Measurements from ENCODE around the gene CEP192.

The CEP192 gene

DNA sequence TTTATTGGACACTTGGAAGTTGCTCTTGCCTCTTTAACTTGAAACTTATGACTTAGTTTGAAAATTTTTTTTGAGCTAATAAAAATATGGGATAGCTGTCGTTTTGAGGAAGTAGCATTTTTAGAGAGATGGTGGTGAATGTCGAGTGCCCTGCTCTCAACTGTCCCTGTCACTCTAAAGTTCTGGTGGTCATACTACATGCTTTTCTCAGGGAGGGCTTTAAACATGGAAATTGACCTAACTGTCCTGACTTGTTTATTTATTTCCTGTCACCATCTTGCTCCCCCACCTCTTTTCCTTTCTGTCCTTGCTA lies 16.0 kb downstream of the CEP192 start:
- no peak overlapping the region for H3K27ac ChIP-seq (ENCODE audit: low read length)
- H3K9me3 ChIP-seq (ENCODE audit: control insufficient read depth in 2 of 2, low read length in 2 of 2), result no peaks in the 10 kb centered on the region
- H3K9ac ChIP-seq (ENCODE audit: low read length in 2 of 2), result no peak overlapping the region
- no peaks in the 10 kb centered on the region for H3K27me3 ChIP-seq (ENCODE audit: control insufficient read depth in 1 of 2, insufficient read depth in 2 of 2, low read length in 2 of 2)
- peaks cover 2% of the 10 kb centered on the region for H3K4me1 ChIP-seq (ENCODE audit: control insufficient read depth, insufficient read depth, low read length)
- H3K4me3 ChIP-seq (ENCODE audit: low read length in 2 of 2), result no peak overlapping the region
- H3K36me3 ChIP-seq (ENCODE audit: control insufficient read depth in 2 of 2, insufficient read depth in 2 of 2, low read length in 2 of 2), result peaks cover 9 to 22% of the 10 kb centered on the region in 2 donors

DNA sequence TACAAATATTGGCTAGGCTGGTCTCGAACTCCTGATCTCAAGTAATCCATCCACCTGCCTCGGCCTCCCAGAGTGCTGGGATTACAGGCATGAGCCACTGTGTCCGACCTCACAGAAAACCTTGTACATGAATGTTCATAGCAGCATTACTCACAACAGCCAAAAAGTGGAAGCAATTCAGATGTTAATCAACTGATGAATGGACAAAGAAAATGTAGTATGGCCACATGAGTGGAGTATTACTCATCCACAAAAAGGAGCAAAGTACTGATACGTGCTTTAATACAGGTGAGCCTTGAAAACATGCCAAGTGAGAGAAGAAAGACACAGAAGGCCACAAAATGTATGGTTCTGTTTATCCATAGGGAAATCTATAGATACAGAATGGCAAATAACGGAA lies 20.6 kb downstream of the CEP192 start:
- Histone ChIP-seq H3K27ac (ENCODE audit: low read length) (no peak overlapping the region), H3K36me3 (ENCODE audit: control insufficient read depth in 2 of 2, insufficient read depth in 2 of 2, low read length in 2 of 2) (peaks cover 23 to 45% of the 10 kb centered on the region in 2 donors), H3K9me3 (ENCODE audit: control insufficient read depth in 2 of 2, low read length in 2 of 2) (no peaks in the 10 kb centered on the region), H3K9ac (ENCODE audit: low read length in 2 of 2) (no peak overlapping the region), H3K4me1 (ENCODE audit: control insufficient read depth, insufficient read depth, low read length) (peaks cover 1% of the 10 kb centered on the region), H3K27me3 (ENCODE audit: control insufficient read depth in 1 of 2, insufficient read depth in 2 of 2, low read length in 2 of 2) (no peaks in the 10 kb centered on the region), H3K4me3 (ENCODE audit: low read length in 2 of 2) (no peak overlapping the region)

DNA sequence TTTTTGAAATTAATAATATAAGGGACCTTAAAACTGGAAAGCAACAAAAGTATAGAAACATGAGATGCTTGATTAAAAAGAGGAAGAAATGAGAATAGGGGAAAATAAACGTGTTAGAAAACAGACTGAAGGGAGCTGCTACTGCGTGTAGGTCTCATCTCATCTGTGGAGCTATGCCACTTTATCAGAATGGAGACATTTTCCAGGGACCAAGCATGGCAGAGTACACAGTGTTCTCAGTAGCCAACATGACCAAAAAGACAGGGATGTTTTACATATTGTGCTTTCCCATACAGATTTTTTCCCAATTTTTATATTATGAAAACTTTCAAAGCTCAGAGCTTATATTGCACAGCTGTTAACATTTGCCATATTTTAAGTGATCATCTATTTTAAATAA lies 23.1 kb downstream of the CEP192 start:
- no peaks in the 10 kb centered on the region for H3K4me1 ChIP-seq (ENCODE audit: control insufficient read depth, insufficient read depth, low read length)
- H3K36me3 ChIP-seq (ENCODE audit: control insufficient read depth in 2 of 2, insufficient read depth in 2 of 2, low read length in 2 of 2), result peaks cover 24 to 43% of the 10 kb centered on the region in 2 donors

DNA sequence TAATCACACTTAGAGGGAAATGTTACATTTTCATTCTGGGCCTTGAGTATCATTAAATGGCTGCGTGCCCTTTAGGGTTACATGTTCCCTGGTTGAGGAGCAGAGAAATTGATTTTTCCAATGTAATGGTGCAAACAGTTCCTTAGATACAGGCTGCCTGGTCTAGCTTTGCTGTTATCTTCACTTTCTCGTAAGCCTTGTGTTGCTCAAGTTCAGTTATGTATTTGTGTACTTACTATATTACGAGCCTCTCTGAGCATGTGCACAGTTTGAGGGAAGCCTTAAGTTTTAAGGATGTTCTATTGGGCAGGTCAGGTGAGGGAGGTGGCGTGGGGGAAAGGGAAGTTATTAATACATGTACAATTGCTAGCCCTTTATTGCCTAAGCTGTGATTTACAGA lies 23.7 kb downstream of the CEP192 start:
- Histone ChIP-seq H3K4me1 (ENCODE audit: control insufficient read depth, insufficient read depth, low read length) (no peaks in the 10 kb centered on the region), H3K9ac (ENCODE audit: low read length in 2 of 2) (no peak overlapping the region), H3K9me3 (ENCODE audit: control insufficient read depth in 2 of 2, low read length in 2 of 2) (no peaks in the 10 kb centered on the region), H3K36me3 (ENCODE audit: control insufficient read depth in 2 of 2, insufficient read depth in 2 of 2, low read length in 2 of 2) (peaks cover 24 to 40% of the 10 kb centered on the region in 2 donors), H3K27ac (ENCODE audit: low read length) (no peak overlapping the region), H3K4me3 (ENCODE audit: low read length in 2 of 2) (no peak overlapping the region), H3K27me3 (ENCODE audit: control insufficient read depth in 1 of 2, insufficient read depth in 2 of 2, low read length in 2 of 2) (no peaks in the 10 kb centered on the region)

More for the DNA sequence above, 23.1 kb downstream of the CEP192 start:
- no peaks in the 10 kb centered on the region for H3K9me3 ChIP-seq (ENCODE audit: control insufficient read depth in 2 of 2, low read length in 2 of 2)
- H3K4me3 ChIP-seq (ENCODE audit: low read length in 2 of 2), result no peak overlapping the region
- no peak overlapping the region for H3K9ac ChIP-seq (ENCODE audit: low read length in 2 of 2)
- no peaks in the 10 kb centered on the region for H3K27me3 ChIP-seq (ENCODE audit: control insufficient read depth in 1 of 2, insufficient read depth in 2 of 2, low read length in 2 of 2)
- no peak overlapping the region for H3K27ac ChIP-seq (ENCODE audit: low read length)

DNA sequence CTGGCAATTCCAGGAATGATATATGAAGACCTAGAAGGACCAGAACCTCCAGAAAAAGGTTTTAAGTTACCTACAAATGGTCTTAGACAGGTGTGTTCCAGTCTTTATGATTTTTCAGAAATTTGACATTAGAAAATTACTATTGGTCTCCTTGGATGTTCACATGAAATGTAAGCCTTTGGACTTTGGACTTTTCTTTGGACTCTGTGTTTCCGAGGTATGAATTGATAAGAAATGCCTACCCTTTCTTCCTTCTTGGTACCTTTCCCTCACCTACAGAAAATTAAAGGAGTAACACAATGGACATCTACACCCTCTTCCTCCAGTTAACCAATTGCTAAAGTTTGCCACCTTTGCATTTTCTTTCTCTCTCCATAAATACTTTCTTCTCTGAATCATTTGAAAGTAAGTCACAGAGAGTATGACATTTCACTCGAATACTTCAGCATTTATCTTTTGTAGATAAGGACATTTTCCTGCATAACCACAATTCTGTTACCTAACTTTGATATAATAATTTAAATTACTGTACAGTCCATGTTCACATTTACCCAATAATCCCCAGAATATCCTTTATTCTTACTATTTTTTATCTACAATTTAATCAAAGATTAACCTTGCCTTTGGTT lies 26.2 kb downstream of the CEP192 start:
- H3K9me3 ChIP-seq (ENCODE audit: control insufficient read depth in 2 of 2, low read length in 2 of 2), result no peaks in the 10 kb centered on the region
- no peak overlapping the region for H3K27ac ChIP-seq (ENCODE audit: low read length)
- no peaks in the 10 kb centered on the region for H3K27me3 ChIP-seq (ENCODE audit: control insufficient read depth in 1 of 2, insufficient read depth in 2 of 2, low read length in 2 of 2)
- H3K36me3 ChIP-seq (ENCODE audit: control insufficient read depth in 2 of 2, insufficient read depth in 2 of 2, low read length in 2 of 2), result peaks cover 23 to 35% of the 10 kb centered on the region in 2 donors
- no peaks in the 10 kb centered on the region for H3K4me1 ChIP-seq (ENCODE audit: control insufficient read depth, insufficient read depth, low read length)
- H3K9ac ChIP-seq (ENCODE audit: low read length in 2 of 2), result no peak overlapping the region
- H3K4me3 ChIP-seq (ENCODE audit: low read length in 2 of 2), result no peak overlapping the region

DNA sequence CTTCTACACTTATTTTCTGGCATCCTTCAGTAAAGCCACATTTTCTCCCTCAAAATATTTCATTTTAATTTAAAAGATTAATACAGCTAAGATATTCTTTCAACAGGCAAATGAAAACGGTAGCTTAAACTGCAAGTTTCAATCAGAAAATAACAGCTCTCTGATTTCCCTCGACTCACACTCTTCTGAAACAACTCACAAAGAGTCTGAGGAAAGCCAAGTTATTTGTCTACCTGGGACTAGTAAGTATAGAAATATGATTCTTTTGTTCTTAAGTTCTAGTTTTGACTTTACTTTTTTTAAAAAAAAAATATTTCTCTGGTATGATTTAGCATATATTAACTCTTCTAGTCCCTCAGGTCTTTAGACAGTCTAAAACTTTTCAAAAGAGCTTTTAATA lies 27.2 kb downstream of the CEP192 start:
- Histone ChIP-seq H3K27ac (ENCODE audit: low read length) (no peak overlapping the region), H3K27me3 (ENCODE audit: control insufficient read depth in 1 of 2, insufficient read depth in 2 of 2, low read length in 2 of 2) (no peaks in the 10 kb centered on the region), H3K9ac (ENCODE audit: low read length in 2 of 2) (no peak overlapping the region), H3K4me1 (ENCODE audit: control insufficient read depth, insufficient read depth, low read length) (no peaks in the 10 kb centered on the region), H3K36me3 (ENCODE audit: control insufficient read depth in 2 of 2, insufficient read depth in 2 of 2, low read length in 2 of 2) (peaks cover 23 to 25% of the 10 kb centered on the region in 2 donors), H3K4me3 (ENCODE audit: low read length in 2 of 2) (no peak overlapping the region), H3K9me3 (ENCODE audit: control insufficient read depth in 2 of 2, low read length in 2 of 2) (no peaks in the 10 kb centered on the region)

DNA sequence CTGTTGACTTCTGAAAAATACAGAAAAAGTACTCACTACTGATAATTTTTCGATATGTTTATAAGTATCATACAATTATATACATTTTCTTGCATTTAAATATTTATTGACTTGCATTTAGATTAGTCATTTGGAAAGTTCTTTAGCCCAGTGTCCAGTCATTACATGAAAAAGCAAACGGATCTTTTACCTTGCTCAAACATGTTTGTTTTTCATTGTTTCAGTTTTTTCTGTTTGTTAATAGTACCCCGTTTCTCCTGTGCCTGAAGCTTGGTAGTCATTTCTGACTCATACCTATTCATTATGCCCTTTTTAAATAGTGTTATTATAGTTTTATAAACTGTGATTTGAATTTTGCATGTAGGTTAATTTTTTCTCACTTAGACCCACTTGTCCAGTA lies 28.1 kb downstream of the CEP192 start:
- H3K36me3 ChIP-seq (ENCODE audit: control insufficient read depth in 2 of 2, insufficient read depth in 2 of 2, low read length in 2 of 2), result peaks cover 23% of the 10 kb centered on the region in 2 donors
- no peaks in the 10 kb centered on the region for H3K27me3 ChIP-seq (ENCODE audit: control insufficient read depth in 1 of 2, insufficient read depth in 2 of 2, low read length in 2 of 2)
- H3K27ac ChIP-seq (ENCODE audit: low read length), result no peak overlapping the region
- H3K9me3 ChIP-seq (ENCODE audit: control insufficient read depth in 2 of 2, low read length in 2 of 2), result no peaks in the 10 kb centered on the region
- no peak overlapping the region for H3K4me3 ChIP-seq (ENCODE audit: low read length in 2 of 2)
- no peaks in the 10 kb centered on the region for H3K4me1 ChIP-seq (ENCODE audit: control insufficient read depth, insufficient read depth, low read length)
- H3K9ac ChIP-seq (ENCODE audit: low read length in 2 of 2), result no peak overlapping the region

DNA sequence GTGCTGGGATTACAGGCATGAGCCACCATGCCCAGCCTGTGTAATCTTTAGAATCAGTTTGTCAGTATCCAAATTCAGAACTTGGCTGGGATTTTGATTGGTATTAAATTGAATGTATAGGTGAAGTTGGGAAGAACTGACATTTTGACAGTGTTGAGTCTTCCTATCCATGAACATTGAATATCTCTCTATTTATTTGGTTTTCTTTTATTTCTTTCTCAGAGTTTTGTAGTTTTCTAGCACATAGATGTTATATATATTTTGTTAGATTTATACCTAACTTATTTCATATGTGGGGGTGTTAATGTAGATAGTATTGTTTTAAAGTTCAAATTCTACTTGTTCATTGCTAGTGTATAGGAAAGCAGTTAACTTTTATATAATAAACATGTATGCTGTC lies 31.5 kb downstream of the CEP192 start:
- H3K9ac ChIP-seq (ENCODE audit: low read length in 2 of 2), result no peak overlapping the region
- no peaks in the 10 kb centered on the region for H3K4me1 ChIP-seq (ENCODE audit: control insufficient read depth, insufficient read depth, low read length)
- no peaks in the 10 kb centered on the region for H3K9me3 ChIP-seq (ENCODE audit: control insufficient read depth in 2 of 2, low read length in 2 of 2)
- no peak overlapping the region for H3K27ac ChIP-seq (ENCODE audit: low read length)
- no peak overlapping the region for H3K4me3 ChIP-seq (ENCODE audit: low read length in 2 of 2)
- H3K27me3 ChIP-seq (ENCODE audit: control insufficient read depth in 1 of 2, insufficient read depth in 2 of 2, low read length in 2 of 2), result no peaks in the 10 kb centered on the region
- H3K36me3 ChIP-seq (ENCODE audit: control insufficient read depth in 2 of 2, insufficient read depth in 2 of 2, low read length in 2 of 2), result peaks cover 2 to 6% of the 10 kb centered on the region in 2 donors

DNA sequence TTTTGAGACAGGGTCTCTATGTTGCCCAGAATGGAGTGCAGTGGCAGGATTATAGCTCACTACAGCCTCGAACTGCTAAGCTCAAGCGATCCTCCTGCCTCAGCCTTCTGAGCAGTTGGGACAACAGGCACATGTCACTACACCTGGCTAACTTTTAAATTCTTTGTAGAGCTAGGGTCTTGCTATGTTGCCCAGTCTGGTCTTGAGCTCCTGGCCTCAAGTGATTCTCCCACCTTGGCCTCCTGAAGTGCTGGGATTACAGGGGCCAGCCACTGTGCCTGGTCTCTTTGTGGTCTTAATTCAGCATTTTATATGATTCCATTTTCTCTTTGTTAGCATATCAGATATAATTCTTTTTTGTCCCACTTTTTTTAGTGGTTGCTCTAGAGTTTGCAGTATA lies 34.1 kb downstream of the CEP192 start:
- Histone ChIP-seq H3K9ac (ENCODE audit: low read length in 2 of 2) (no peak overlapping the region), H3K27ac (ENCODE audit: low read length) (no peak overlapping the region), H3K36me3 (ENCODE audit: control insufficient read depth in 2 of 2, insufficient read depth in 2 of 2, low read length in 2 of 2) (peaks cover 0 to 8% of the 10 kb centered on the region in 2 donors), H3K27me3 (ENCODE audit: control insufficient read depth in 1 of 2, insufficient read depth in 2 of 2, low read length in 2 of 2) (no peaks in the 10 kb centered on the region), H3K9me3 (ENCODE audit: control insufficient read depth in 2 of 2, low read length in 2 of 2) (no peaks in the 10 kb centered on the region), H3K4me3 (ENCODE audit: low read length in 2 of 2) (no peak overlapping the region), H3K4me1 (ENCODE audit: control insufficient read depth, insufficient read depth, low read length) (no peaks in the 10 kb centered on the region)

DNA sequence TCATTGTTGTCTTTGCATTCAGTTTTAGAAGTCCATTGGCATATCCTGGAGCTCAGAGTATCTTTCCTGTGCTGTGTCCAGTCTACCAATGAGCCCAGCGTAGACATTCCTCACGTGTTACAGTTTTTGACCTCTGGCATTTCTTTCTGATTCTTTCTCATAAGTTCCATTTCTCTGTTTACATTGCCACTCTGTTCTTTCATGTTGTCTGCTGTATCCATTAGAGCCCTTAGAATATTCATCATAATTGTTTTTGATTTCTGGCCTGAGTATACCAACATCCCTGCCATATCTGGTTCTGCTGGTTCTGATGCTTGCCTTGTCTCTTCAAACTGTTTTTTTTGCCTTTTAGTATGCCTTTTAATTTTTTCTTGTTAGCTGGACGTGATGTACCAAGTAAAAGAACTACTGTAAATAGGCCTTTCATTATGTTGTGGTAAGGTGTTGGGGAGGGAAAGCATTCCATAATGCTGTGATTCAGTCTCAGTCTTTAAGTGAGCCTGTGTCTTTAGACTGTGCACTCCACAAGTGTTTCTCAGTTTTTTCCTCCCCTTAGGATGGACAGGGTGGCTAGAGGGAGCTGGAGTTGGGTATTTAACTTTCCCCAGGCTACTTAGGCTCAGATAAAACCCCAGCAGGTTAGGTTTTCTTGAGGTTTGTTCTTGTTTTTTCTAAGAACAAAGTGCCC lies 35.6 kb downstream of the CEP192 start:
- Histone ChIP-seq H3K27me3 (ENCODE audit: control insufficient read depth in 1 of 2, insufficient read depth in 2 of 2, low read length in 2 of 2) (no peaks in the 10 kb centered on the region), H3K4me3 (ENCODE audit: low read length in 2 of 2) (no peak overlapping the region), H3K4me1 (ENCODE audit: control insufficient read depth, insufficient read depth, low read length) (no peaks in the 10 kb centered on the region), H3K9ac (ENCODE audit: low read length in 2 of 2) (no peak overlapping the region), H3K27ac (ENCODE audit: low read length) (no peak overlapping the region), H3K9me3 (ENCODE audit: control insufficient read depth in 2 of 2, low read length in 2 of 2) (no peaks in the 10 kb centered on the region), H3K36me3 (ENCODE audit: control insufficient read depth in 2 of 2, insufficient read depth in 2 of 2, low read length in 2 of 2) (peaks cover 3 to 9% of the 10 kb centered on the region in 2 donors)

DNA sequence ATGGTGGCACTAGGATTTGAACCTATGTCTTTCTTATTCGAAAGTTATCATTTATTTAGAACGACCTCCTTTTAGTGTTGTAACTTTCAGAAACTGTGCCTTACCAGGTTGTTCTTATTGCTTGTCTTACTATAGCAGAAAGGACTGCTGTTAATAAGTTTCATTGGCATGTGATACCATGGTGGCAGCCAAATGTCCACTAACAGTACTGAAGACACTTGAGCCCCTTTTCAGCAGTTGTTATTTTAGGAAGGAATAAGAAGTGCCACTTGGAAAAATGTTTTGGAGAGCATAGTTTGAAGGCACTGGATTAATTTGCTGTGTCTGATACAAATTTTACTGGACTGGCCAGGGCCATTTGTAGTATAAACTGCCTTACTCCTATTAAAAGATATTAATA lies 37.7 kb downstream of the CEP192 start:
- no peak overlapping the region for H3K9ac ChIP-seq (ENCODE audit: low read length in 2 of 2)
- H3K27me3 ChIP-seq (ENCODE audit: control insufficient read depth in 1 of 2, insufficient read depth in 2 of 2, low read length in 2 of 2), result no peaks in the 10 kb centered on the region
- no peaks in the 10 kb centered on the region for H3K4me1 ChIP-seq (ENCODE audit: control insufficient read depth, insufficient read depth, low read length)
- H3K36me3 ChIP-seq (ENCODE audit: control insufficient read depth in 2 of 2, insufficient read depth in 2 of 2, low read length in 2 of 2), result peaks cover 7 to 14% of the 10 kb centered on the region in 2 donors
- no peak overlapping the region for H3K4me3 ChIP-seq (ENCODE audit: low read length in 2 of 2)
- H3K9me3 ChIP-seq (ENCODE audit: control insufficient read depth in 2 of 2, low read length in 2 of 2), result no peaks in the 10 kb centered on the region
- H3K27ac ChIP-seq (ENCODE audit: low read length), result no peak overlapping the region

Data from stomach smooth muscle (tissue), 2 donors.